ENCODE data around the gene DEFB124.
A peak's percentile ranks its signal among the peaks of the same experiment; 100 is the strongest.
"Not testable (repeated sequence)": the region's sequence is repeated elsewhere in the genome, so short reads cannot be mapped to it uniquely, and the experiment has no call there.

DEFB124 gene

GRCh38 chr20:31485450-31486339 is 10.8 kb upstream of the DEFB124 start:
- peak; percentile 33 for DNase-seq

GRCh38 chr20:31484001-31484400 is 9.1 kb upstream of the DEFB124 start:
- peak; percentile 41 for DNase-seq

- DNase-seq, result no peak
These were observed 1.8 kb upstream of the DEFB124 start for GRCh38 chr20:31476643-31477215.

GRCh38 chr20:31476294-31476585 is 1.3 kb upstream of the DEFB124 start:
- no peak for DNase-seq

DNA sequence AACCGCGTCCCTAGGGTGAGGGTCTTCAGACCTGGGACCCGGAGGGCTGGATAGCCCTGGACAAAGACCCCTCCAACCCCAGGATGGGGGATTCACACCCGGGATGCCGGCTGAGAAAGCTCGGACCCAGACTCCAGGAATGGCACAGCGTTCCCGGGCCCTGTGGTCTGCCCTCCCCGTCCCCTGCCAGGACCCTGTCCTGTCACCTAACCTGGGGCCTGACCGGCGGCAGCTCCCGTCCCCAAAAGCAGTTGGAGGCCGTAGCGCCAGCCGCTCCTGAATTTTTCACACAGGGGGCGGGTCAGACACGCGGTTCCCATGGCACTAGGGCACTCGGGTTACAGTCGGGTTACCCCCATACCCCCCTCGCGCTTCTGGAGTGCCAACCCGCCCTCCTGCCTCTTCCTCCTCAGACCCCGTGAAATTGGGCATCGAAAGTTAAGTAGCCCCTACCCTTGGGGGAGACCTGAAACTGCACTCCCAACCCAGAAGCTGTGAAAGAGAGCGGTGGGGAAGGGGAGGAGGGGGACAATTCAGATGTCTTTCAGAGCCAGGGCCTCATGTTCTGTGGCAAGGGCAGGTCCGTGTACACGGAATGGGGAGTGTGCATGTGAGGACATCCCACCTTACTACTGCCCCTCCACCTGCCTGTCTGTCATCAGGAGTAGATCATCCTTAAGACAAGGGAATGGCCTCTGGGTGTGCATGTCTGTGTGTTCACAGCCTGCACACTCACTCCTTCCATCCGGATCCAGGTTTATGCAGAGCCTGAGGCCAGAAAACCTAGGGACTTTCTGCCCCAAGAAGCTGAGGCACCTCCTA is 756 bp upstream of the DEFB124 start:
- no peak for DNase-seq

- no peak for DNase-seq
These were observed 860 bp downstream of the DEFB124 start for GRCh38 chr20:31474097-31474436.

GRCh38 chr20:31473331-31474096 is 1.4 kb downstream of the DEFB124 start:
- DNase-seq, result no peak

DNA sequence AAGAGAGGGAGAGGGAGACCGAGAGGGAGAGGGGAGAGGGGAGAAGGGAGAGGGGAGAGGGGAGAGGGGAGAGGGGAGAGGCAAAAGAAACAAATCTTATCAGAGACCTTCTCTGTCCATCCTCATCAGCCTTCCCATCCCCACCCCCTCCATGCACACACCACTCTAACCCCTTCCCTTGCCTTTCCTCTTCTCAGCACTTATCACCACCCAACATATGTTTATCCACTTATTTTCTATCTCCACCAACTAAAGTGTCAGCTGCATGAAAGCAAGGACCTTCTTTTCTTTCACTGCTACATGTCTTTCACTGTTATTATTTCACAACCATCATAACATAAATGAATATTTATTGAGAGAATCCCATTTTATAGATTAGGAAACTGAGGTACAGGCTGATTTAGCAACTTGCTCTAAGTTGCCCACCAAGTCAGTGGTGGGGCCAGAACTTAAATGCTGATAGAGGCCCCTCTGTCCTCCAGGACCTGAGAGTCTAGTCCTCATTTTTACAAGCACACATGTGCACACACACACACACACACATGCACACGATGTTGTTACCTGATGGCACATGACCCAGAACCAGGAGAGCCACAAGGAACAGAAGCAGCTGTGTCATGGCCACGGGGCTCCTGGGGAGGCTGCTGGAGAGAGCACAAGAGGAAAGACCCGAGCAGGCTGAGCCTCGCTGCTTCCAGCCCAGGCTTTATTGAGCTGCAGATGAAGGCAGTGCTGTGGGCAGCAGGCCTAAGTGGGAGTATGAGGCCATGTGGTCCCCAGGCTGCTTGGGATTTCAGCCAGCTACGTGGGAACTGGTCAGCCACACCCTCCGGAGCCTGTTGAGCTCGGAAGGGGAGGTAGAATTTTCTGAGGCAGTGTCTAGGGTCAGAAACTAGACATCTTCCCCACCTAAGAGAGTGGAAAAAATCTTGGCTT is 2.3 kb downstream of the DEFB124 start:
- no peak for DNase-seq

DNA sequence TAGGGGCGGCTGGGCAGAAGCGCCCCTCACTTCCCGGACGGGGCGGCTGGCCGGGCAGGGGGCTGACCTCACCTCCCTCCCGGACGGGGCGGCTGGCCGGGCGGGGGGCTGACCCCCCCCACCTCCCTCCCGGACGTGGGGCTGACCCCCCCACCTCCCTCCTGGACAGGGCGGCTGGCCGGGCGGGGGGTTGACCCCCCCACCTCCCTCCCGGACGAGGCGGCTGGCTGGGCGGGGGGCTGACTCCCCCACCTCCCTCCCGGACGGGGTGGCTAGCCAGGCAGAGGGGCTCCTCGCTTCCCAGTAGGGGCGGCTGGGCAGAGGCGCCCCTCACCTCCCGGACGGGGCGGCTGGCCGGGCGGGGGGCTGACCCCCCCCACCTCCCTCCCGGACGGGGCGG is 4.0 kb downstream of the DEFB124 start:
- not testable (repeated sequence) for DNase-seq

DNA sequence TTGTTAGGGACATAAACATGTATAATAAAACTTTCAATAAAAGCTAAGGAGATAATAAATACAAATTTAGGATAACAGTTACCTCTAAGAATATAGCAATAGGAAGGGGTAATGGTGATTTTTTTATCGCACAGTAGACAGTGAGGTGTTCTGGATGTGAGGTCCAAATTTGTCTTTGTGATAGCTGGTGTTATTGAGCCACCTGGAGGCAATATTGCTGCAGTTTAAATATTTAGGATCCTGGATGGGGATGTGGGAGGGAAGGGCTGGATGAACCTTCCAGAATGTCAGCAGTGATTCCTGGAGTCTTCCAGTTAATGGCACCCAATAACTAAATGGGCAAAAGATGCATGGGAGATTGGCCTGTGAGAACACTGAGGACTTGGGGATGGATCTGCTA is 20.6 kb downstream of the DEFB124 start:
- DNase-seq, result no peak

GRCh38 chr20:31452575-31452974 is 22.4 kb downstream of the DEFB124 start:
- no peak for DNase-seq

- no peak for DNase-seq
These were observed 25.2 kb downstream of the DEFB124 start for GRCh38 chr20:31449511-31450414.

DNA sequence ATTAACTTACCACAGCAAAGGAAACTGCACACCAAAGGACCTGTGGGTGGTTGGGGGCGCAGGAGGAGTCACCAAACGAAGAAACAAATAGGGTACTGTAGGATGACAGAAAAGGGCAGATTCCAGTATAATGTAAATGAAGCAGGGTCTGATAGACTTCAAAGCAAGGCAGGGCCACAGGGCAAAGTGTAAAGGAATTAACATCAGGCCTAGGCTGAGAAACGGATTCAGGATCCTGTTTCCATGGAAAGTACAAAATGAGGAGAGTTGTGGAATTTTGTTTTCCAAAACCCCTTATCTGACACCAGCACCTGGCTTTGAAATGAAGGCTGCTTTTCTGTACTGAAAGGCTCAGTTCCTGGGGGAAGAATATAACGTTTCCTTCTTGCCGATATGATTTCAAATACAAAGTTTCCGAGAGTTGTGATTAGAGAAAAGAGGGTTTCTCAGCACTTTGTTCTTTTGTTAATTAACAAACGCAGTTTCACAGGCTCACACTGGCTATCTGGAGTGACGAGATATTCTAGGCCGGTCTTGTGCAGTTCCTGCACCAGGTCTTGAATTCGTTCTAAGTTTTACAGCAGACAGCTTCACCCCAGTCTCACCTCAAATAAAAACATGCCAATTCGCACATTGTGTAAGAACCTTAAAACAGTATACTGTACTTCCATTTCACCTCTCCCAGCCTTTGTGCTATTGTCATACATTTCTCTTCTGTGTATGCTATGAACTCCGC is 28.7 kb downstream of the DEFB124 start:
- DNase-seq, result no peak

DNA sequence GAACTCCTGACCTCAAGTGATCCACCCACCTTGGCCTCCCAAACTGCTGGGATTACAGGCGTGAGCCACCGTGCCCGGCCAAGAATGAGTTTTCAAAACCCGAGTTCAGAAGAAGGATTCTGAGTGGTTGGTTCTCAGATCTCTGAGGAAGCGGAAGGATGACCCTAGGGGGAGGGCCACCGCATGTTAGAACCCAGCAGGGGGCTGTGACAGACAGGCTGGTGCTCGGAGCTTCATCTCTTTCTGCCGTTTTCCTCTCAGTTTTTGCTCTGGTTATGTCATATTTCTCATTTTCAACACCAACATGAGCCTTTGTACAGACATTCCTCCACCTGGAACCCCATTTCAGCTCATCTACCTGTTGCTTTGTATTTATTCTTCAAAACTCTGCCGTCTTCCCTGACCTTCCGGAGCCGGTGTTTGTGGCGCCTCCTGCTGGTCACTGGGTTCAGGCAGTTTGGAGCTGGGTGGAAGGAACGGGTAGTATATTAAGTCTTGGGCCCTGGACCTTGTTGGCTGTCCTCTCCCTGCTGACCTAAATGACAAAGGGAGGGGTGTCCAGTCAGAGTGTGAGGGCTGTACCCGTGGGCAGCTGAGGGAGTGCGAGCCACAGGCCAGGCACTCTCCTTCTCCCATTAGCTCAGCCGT is 34.8 kb downstream of the DEFB124 start, which contains the start of gene DEFB123:
Gene DEFB123 (plus strand): TSS at position 621 of the 648 bp plus-strand sequence. CDS start 67 bp downstream, outside the sequence.
- peak; percentile 53 for DNase-seq

- DNase-seq, result no peak
These were observed 44.3 kb downstream of the DEFB124 start for GRCh38 chr20:31430568-31431115.

GRCh38 chr20:31427576-31427975 is 47.4 kb downstream of the DEFB124 start:
- DNase-seq, result not testable (repeated sequence)

DNA sequence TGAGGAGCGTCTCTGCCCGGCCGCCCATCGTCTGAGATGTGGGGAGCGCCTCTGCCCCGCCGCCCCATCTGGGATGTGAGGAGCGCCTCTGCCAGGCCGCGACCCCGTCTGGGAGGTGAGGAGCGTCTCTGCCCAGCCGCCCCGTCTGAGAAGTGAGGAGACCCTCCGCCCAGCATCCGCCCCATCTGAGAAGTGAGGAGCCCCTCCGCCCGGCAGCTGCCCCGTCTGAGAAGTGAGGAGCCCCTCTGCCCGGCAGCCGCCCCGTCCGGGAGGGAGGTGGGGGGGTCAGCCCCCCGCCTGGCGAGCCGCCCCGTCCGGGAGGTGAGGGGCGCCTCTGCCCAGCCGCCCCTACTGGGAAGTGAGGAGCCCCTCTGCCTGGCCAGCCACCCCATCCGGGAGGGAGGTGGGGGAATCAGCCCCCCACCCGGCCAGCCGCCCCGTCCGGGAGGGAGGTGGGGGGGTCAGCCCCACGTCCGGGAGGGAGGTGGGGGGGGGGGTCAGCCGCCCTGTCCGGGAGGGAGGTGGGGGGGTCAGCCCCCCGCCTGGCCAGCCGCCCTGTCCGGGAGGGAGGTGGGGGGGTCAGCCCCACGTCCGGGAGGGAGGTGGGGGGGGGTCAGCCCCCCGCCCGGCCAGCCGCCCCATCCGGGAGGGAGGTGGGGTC is 47.9 kb downstream of the DEFB124 start:
- DNase-seq, result not testable (repeated sequence)

- DNase-seq, result no peak
These were observed 49.1 kb downstream of the DEFB124 start for GRCh38 chr20:31425797-31426196.

DNA sequence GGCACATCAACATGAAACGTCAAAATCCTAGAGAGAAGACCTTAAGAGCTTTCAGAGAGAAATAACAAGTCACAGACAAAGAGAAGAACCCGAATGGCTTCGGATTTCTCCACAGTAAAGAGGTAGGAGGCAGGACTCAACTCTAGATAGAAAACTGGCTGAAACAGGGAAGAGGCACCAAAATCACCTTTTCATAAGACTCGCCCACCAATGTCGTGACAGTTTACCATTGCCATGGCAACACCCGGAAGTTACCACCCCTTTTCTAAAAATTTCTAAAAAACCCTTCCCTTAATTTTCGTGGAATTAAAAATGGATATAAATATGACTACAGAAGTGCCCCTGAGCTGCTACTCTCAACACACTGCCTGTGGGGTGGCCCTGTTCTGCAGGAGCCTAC is 56.6 kb downstream of the DEFB124 start:
- DNase-seq, result no peak
